Measurements from ENCODE around the gene GFRA1. TPM values are rescaled to one million over a fixed set of nuclear protein-coding genes. Genes with fewer than 3 reads are reported as not detected.

GFRA1 gene
- total and polyA plus RNA-seq, 11 donors = 0.76 to 18.6 (median 1.4) TPM

- ATAC-seq (no peak), DNase-seq (no peak)
- TF ChIP-seq POLR2A (IDR thresholded peaks at IDR 0.05) (no peak), CTCF (IDR thresholded peaks at IDR 0.05) (no peak)
- whole genome bisulfite sequencing, 4 donors = 78 to 87% (median 79%) methylated on average over 4 of the region's 4 CpGs
- intact Hi-C loops (cut with DNase I) = no loop called here
- Histone ChIP-seq H3K27ac (no peak overlapping the region), H3K4me3 (no peak overlapping the region), H3K27me3 (no peaks in the 10 kb centered on the region), H3K9me3 (no peaks in the 10 kb centered on the region), H3K4me1 (no peaks in the 10 kb centered on the region), H3K36me3 (no peaks in the 10 kb centered on the region)
Observed at GRCh38 chr10:116162851-116163250, 110.2 kb downstream of the GFRA1 start.

- no peak for DNase-seq
- TF ChIP-seq POLR2A (IDR thresholded peaks at IDR 0.05) (no peak), CTCF (IDR thresholded peaks at IDR 0.05) (no peak)
- Histone ChIP-seq H3K27me3 (no peaks in the 10 kb centered on the region), H3K4me1 (no peaks in the 10 kb centered on the region), H3K4me3 (no peak overlapping the region), H3K36me3 (no peaks in the 10 kb centered on the region), H3K27ac (no peak overlapping the region), H3K9me3 (no peaks in the 10 kb centered on the region)
- ATAC-seq = no peak
- intact Hi-C loops (cut with DNase I) = no loop called here
- WGBS, 4 donors = 82 to 89% (median 85%) methylated on average over 2 of the region's 2 CpGs
Observed at GRCh38 chr10:116160271-116160670, 112.7 kb downstream of the GFRA1 start.

- ATAC-seq = no peak
- intact Hi-C loops (cut with DNase I) = no loop called here
Observed at GRCh38 chr10:116159197-116159596, 113.8 kb downstream of the GFRA1 start.

GRCh38 chr10:116158036-116158435 lies 115.0 kb downstream of the GFRA1 start:
- DNase-seq = no peak
- Histone ChIP-seq H3K4me3 (no peak overlapping the region), H3K27ac (no peak overlapping the region), H3K36me3 (no peaks in the 10 kb centered on the region), H3K9me3 (no peaks in the 10 kb centered on the region), H3K4me1 (no peaks in the 10 kb centered on the region), H3K27me3 (no peaks in the 10 kb centered on the region)
- ATAC-seq = no peak
- intact Hi-C loops (cut with DNase I) = no loop called here
- TF ChIP-seq POLR2A (IDR thresholded peaks at IDR 0.05) = no peak
- TF ChIP-seq CTCF (IDR thresholded peaks at IDR 0.05) = no peak
- 64 to 84% (median 77%) methylated on average over 2 of the region's 2 CpGs for WGBS, 4 donors

More at GRCh38 chr10:116159197-116159596, 113.8 kb downstream of the GFRA1 start:
- Histone ChIP-seq H3K36me3 (no peaks in the 10 kb centered on the region), H3K9me3 (no peaks in the 10 kb centered on the region), H3K4me3 (no peak overlapping the region), H3K4me1 (no peaks in the 10 kb centered on the region), H3K27ac (no peak overlapping the region), H3K27me3 (no peaks in the 10 kb centered on the region)
- TF ChIP-seq POLR2A (IDR thresholded peaks at IDR 0.05) (no peak), CTCF (IDR thresholded peaks at IDR 0.05) (no peak)
- DNase-seq = no peak
- 66 to 76% (median 76%) methylated on average over 2 of the region's 2 CpGs for WGBS, 4 donors
